Common myeloid progenitor, CD34-positive (primary cell): ENCODE results near the gene RFC5.
"Not testable (repeated sequence)": the region's sequence is repeated elsewhere in the genome, so short reads cannot be mapped to it uniquely, and the experiment has no call there.

Experiments used
- CTCF ChIA-PET: fragments of 350-600 bp; sonication (Branson Sonifier 250); formaldehyde crosslinking; loops from one replicate; lab custom pipeline; 2021; ENCODE audit warnings: antibody characterized with exemption; lab: Charles Lee
- POLR2A ChIA-PET: fragments of 350-600 bp; sonication (Branson Sonifier 250); formaldehyde crosslinking; loops from one replicate; lab custom pipeline; 2021; ENCODE audit warnings: antibody characterized with exemption; lab: Charles Lee
- DNase-seq, 3 donors: peaks; one replicate each; pipeline versions ENCODE4 v3.0.0 to v3.0.0-alpha.2; 2013
- H3K27ac ChIP-seq, 2 experiments: 1 replicate in 1 of 2; 2 replicates in 1 of 2; pipeline ENCODE4 v1.7.0; 2013; ENCODE audit warnings: inconsistent platforms in 2 of 2, low read length in 2 of 2, mild to moderate bottlenecking in 2 of 2, low read depth in 1 of 2, moderate library complexity in 1 of 2; ENCODE audit not compliant: severe bottlenecking in 2 of 2, insufficient read depth in 1 of 2, poor library complexity in 1 of 2
- H3K27me3 ChIP-seq, 5 experiments: replicated peaks in 2 of 5; 1 replicate in 3 of 5; 2 replicates in 2 of 5; pipeline versions ENCODE4 v1.6.1 to v1.7.0; 2013; ENCODE audit warnings: low read length in 4 of 5, mild to moderate bottlenecking in 2 of 5, moderate library complexity in 2 of 5, inconsistent platforms in 1 of 5; ENCODE audit not compliant: insufficient read depth in 5 of 5, control insufficient read depth in 4 of 5
- H3K36me3 ChIP-seq, 4 experiments: 1 replicate in 2 of 4; 2 replicates in 2 of 4; pipeline versions ENCODE4 v1.6.1 to v1.7.0; 2013; ENCODE audit warnings: low read length in 3 of 4, control low read depth in 1 of 4, mild to moderate bottlenecking in 1 of 4; ENCODE audit not compliant: control insufficient read depth in 4 of 4, insufficient read depth in 4 of 4
- H3K4me1 ChIP-seq, 4 experiments: 1 replicate in 3 of 4; 2 replicates in 1 of 4; pipeline versions ENCODE4 v1.6.1 to v1.7.1; 2013; ENCODE audit warnings: low read length in 3 of 4, mild to moderate bottlenecking in 3 of 4, control low read depth in 1 of 4, inconsistent platforms in 1 of 4, moderate library complexity in 1 of 4; ENCODE audit not compliant: control insufficient read depth in 4 of 4, insufficient read depth in 4 of 4; ENCODE audit errors: control extremely low read depth in 1 of 4
- H3K4me3 ChIP-seq, 7 experiments: 1 replicate in 4 of 7; 2 replicates in 3 of 7; pipeline versions ENCODE4 v1.5.1 to v1.7.0; 2013; ENCODE audit warnings: mild to moderate bottlenecking in 7 of 7, low read length in 6 of 7, moderate library complexity in 6 of 7, inconsistent platforms in 2 of 7, low read depth in 2 of 7, control low read depth in 1 of 7; ENCODE audit not compliant: insufficient read depth in 4 of 7, control insufficient read depth in 1 of 7; ENCODE audit errors: extremely low read depth in 1 of 7
- H3K9me3 ChIP-seq, 5 experiments: 1 replicate in 4 of 5; 2 replicates in 1 of 5; pipeline versions ENCODE4 v1.6.1 to v1.7.1; 2013; ENCODE audit warnings: low read length in 4 of 5, mild to moderate bottlenecking in 2 of 5, inconsistent platforms in 1 of 5, low read depth in 1 of 5, moderate library complexity in 1 of 5; ENCODE audit not compliant: control insufficient read depth in 4 of 5, insufficient read depth in 2 of 5; ENCODE audit errors: control extremely low read depth in 1 of 5
- WGBS: methylation state at CpG from one replicate; pipeline ENCODE4 v1.1.5; 2013; ENCODE audit not compliant: insufficient coverage; 5-methylcytosine and 5-hydroxymethylcytosine counted together

RFC5 gene

GRCh38 chr12:118068445-118068844 lies 51.9 kb downstream of the RFC5 start:
- H3K27ac ChIP-seq, result no peak overlapping the region

GRCh38 chr12:118070650-118071049 lies 54.1 kb downstream of the RFC5 start:
- peaks cover 0 to 14% (median 5%) of the 10 kb centered on the region in 4 experiments for H3K36me3 ChIP-seq
- peaks cover 0 to 24% (median 3%) of the 10 kb centered on the region in 4 experiments for H3K4me1 ChIP-seq
- 100% methylated on average over 2 of the region's 3 CpGs for WGBS
- POLR2A ChIA-PET, result no interaction called here
- H3K9me3 ChIP-seq, result no peaks in the 10 kb centered on the region
- DNase-seq, result no peak
- H3K27ac ChIP-seq, result no peak overlapping the region
- H3K27me3 ChIP-seq, result no peaks in the 10 kb centered on the region
- CTCF ChIA-PET, result no interaction called here
- H3K4me3 ChIP-seq, result no peak overlapping the region

More at GRCh38 chr12:118068445-118068844, 51.9 kb downstream of the RFC5 start:
- Histone ChIP-seq H3K4me3 (no peak overlapping the region), H3K9me3 (no peaks in the 10 kb centered on the region), H3K4me1 (peaks cover 6 to 45% (median 21%) of the 10 kb centered on the region in 4 experiments), H3K27me3 (no peaks in the 10 kb centered on the region), H3K36me3 (peaks cover 0 to 12% (median 5%) of the 10 kb centered on the region in 4 experiments)
- POLR2A ChIA-PET, result no interaction called here
- no peak for DNase-seq
- WGBS, result 100% methylated on average over 1 of the region's 2 CpGs
- CTCF ChIA-PET, result interaction anchor here (2.4 kb wide), 1 partner anchor 10 kb away, joined by 14 read pairs; no protein-coding TSS in a partner anchor

- H3K4me3 ChIP-seq, result no peak overlapping the region
- POLR2A ChIA-PET, result no interaction called here
- no peaks in the 10 kb centered on the region for H3K4me1 ChIP-seq
These were observed 57.3 kb downstream of the RFC5 start for GRCh38 chr12:118073768-118074167.

GRCh38 chr12:118081521-118081920 lies 65.0 kb downstream of the RFC5 start:
- H3K4me1 ChIP-seq, DNase-seq, CTCF ChIA-PET, H3K4me3 ChIP-seq, H3K27me3 ChIP-seq, H3K9me3 ChIP-seq, H3K27ac ChIP-seq, POLR2A ChIA-PET: not testable (repeated sequence)
- H3K36me3 ChIP-seq, result peaks cover 0 to 25% (median 20%) of the 10 kb centered on the region in 4 experiments
- 96% methylated on average over 6 of the region's 9 CpGs for WGBS

More at GRCh38 chr12:118073768-118074167, 57.3 kb downstream of the RFC5 start:
- WGBS, result 100% methylated on average over 4 of the region's 4 CpGs
- no peak for DNase-seq
- Histone ChIP-seq H3K9me3 (peaks cover 0 to 4% (median 0%) of the 10 kb centered on the region in 5 experiments), H3K36me3 (peaks cover 0 to 26% (median 12%) of the 10 kb centered on the region in 4 experiments), H3K27ac (no peak overlapping the region), H3K27me3 (no peaks in the 10 kb centered on the region)
- CTCF ChIA-PET, result no interaction called here
